ENCODE data around the gene NIM1K. TPM values are rescaled to one million over a fixed set of nuclear protein-coding genes. Genes with fewer than 3 reads are reported as not detected.

NIM1K gene
- total RNA-seq, 2 donors from 2014 or later: 0.52 TPM; not detected in 1

GRCh38 chr5:43274435-43275114 lies 82.5 kb downstream of the NIM1K start:
- ATAC-seq (no peak), DNase-seq (no peak)
- H3K4me1 ChIP-seq: peaks cover 7% of the 10 kb centered on the region
- H3K9me3 ChIP-seq: no peaks in the 10 kb centered on the region
- no peaks in the 10 kb centered on the region for H3K27me3 ChIP-seq
- intact Hi-C loops (cut with DNase I): no loop called here
- 28% methylated on average over 7 of the region's 7 CpGs for WGBS, 2 donors
- TF ChIP-seq POLR2A (IDR thresholded peaks at IDR 0.05): no peak
- TF ChIP-seq, protein P1, sequence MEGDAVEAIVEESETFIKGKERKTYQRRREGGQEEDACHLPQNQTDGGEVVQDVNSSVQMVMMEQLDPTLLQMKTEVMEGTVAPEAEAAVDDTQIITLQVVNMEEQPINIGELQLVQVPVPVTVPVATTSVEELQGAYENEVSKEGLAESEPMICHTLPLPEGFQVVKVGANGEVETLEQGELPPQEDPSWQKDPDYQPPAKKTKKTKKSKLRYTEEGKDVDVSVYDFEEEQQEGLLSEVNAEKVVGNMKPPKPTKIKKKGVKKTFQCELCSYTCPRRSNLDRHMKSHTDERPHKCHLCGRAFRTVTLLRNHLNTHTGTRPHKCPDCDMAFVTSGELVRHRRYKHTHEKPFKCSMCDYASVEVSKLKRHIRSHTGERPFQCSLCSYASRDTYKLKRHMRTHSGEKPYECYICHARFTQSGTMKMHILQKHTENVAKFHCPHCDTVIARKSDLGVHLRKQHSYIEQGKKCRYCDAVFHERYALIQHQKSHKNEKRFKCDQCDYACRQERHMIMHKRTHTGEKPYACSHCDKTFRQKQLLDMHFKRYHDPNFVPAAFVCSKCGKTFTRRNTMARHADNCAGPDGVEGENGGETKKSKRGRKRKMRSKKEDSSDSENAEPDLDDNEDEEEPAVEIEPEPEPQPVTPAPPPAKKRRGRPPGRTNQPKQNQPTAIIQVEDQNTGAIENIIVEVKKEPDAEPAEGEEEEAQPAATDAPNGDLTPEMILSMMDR (IDR thresholded peaks at IDR 0.05): no peak
- no peak overlapping the region for H3K4me3 ChIP-seq
- H3K36me3 ChIP-seq (replicated peaks in 1 of 2; ENCODE audit: insufficient read depth in 1 of 2, low read depth in 2 of 2): no peaks in the 10 kb centered on the region
- H3K27ac ChIP-seq: no peak overlapping the region

DNA sequence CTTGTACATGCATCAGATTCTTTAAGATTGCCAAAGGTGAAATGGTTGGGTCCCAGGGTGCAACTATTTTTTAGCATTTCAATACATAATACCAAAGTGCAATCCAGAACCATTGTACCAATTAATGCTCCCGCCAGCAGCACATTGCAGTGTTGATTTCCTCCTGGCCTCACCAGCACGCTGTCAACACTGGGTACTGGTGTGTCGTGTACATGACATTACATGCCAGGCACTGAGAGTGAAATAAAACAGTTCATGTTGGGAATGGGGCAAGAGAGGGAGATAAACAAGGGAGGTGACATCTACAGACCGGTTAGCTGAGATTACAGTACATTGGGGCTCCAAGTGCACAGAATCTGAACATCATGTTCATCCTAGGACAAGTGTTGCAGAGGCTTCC lies 83.4 kb downstream of the NIM1K start:
- Histone ChIP-seq H3K36me3 (replicated peaks in 1 of 2; ENCODE audit: insufficient read depth in 1 of 2, low read depth in 2 of 2) (no peaks in the 10 kb centered on the region), H3K27me3 (no peaks in the 10 kb centered on the region), H3K4me1 (peaks cover 7% of the 10 kb centered on the region), H3K27ac (no peak overlapping the region), H3K4me3 (no peak overlapping the region), H3K9me3 (no peaks in the 10 kb centered on the region)
- WGBS, 2 donors: 84 to 88% methylated on average over 4 of the region's 4 CpGs
- ATAC-seq: no peak
- TF ChIP-seq, protein P1 (IDR thresholded peaks at IDR 0.05): no peak
- TF ChIP-seq POLR2A (IDR thresholded peaks at IDR 0.05): no peak
- intact Hi-C loops (cut with DNase I): no loop called here
- no peak for DNase-seq

- peaks cover 2% of the 10 kb centered on the region for H3K4me1 ChIP-seq
- no peaks in the 10 kb centered on the region for H3K36me3 ChIP-seq (replicated peaks in 1 of 2; ENCODE audit: insufficient read depth in 1 of 2, low read depth in 2 of 2)
- TF ChIP-seq, protein P1 (IDR thresholded peaks at IDR 0.05): no peak
- TF ChIP-seq POLR2A (IDR thresholded peaks at IDR 0.05): no peak
- no peaks in the 10 kb centered on the region for H3K9me3 ChIP-seq
- no peak overlapping the region for H3K4me3 ChIP-seq
- WGBS, 2 donors: 81 to 82% methylated on average over 12 of the region's 12 CpGs
- intact Hi-C loops (cut with DNase I): no loop called here
- DNase-seq (no peak), ATAC-seq (no peak)
- H3K27me3 ChIP-seq: no peaks in the 10 kb centered on the region
- H3K27ac ChIP-seq: no peak overlapping the region
Measured at GRCh38 chr5:43279548-43280274, 87.7 kb downstream of the NIM1K start.

- intact Hi-C loops (cut with DNase I): no loop called here
- H3K27ac ChIP-seq: no peak overlapping the region
- H3K4me3 ChIP-seq: no peak overlapping the region
- TF ChIP-seq, protein P1 (IDR thresholded peaks at IDR 0.05): no peak
- TF ChIP-seq POLR2A (IDR thresholded peaks at IDR 0.05): no peak
- H3K27me3 ChIP-seq: no peaks in the 10 kb centered on the region
- ATAC-seq (no peak), DNase-seq (no peak)
- H3K4me1 ChIP-seq: no peaks in the 10 kb centered on the region
- WGBS, 2 donors: 74 to 78% methylated on average over 7 of the region's 7 CpGs
- H3K9me3 ChIP-seq: no peaks in the 10 kb centered on the region
- H3K36me3 ChIP-seq (replicated peaks in 1 of 2; ENCODE audit: insufficient read depth in 1 of 2, low read depth in 2 of 2): peaks cover 0 to 3% of the 10 kb centered on the region in 2 donors
Measured at GRCh38 chr5:43281840-43282658, 90.0 kb downstream of the NIM1K start.
